ENCODE results near the gene ZFP42.

DNA sequence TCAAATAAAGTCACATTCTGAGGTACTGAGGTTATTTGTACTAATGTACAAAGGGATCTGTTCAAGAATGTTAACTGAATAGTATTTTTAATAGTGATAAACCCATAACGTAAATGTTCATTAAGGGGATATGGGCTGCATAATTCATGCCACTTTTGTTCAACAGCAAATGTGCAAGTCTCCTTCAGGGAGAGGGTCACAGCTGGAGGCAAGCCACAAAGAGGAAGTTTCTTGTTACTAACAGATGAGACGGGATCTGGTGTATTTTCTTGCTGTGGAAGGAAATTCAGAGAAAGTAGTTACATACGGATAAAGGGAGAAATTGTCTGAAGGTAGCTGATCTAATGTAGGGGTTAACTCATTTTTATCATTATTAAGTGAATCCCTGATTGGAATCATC lies 10.0 kb downstream of the ZFP42 start:
- TF ChIP-seq, protein P1, sequence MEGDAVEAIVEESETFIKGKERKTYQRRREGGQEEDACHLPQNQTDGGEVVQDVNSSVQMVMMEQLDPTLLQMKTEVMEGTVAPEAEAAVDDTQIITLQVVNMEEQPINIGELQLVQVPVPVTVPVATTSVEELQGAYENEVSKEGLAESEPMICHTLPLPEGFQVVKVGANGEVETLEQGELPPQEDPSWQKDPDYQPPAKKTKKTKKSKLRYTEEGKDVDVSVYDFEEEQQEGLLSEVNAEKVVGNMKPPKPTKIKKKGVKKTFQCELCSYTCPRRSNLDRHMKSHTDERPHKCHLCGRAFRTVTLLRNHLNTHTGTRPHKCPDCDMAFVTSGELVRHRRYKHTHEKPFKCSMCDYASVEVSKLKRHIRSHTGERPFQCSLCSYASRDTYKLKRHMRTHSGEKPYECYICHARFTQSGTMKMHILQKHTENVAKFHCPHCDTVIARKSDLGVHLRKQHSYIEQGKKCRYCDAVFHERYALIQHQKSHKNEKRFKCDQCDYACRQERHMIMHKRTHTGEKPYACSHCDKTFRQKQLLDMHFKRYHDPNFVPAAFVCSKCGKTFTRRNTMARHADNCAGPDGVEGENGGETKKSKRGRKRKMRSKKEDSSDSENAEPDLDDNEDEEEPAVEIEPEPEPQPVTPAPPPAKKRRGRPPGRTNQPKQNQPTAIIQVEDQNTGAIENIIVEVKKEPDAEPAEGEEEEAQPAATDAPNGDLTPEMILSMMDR (IDR thresholded peaks at IDR 0.05), result no peak
- TF ChIP-seq POLR2A (IDR thresholded peaks at IDR 0.05), result no peak

Data from esophagus squamous epithelium (tissue), 4 donors.